Measurements from ENCODE around the gene STK26. TPM values are rescaled to one million over a fixed set of nuclear protein-coding genes. Genes with fewer than 3 reads are reported as not detected.

STK26 gene
- total and polyA plus RNA-seq, 2 donors (not counting 3 experiments of a cell fraction or from before 2014, with no cell fraction given), result 0.87 to 3.7 TPM

- FAIRE-seq, result no peak
- Histone ChIP-seq H2AFZ (ENCODE audit: low read depth, low read length) (no peak overlapping the region), H3K36me3 (ENCODE audit: control insufficient read depth in 2 of 2, extremely low read depth in 1 of 2, insufficient read depth in 2 of 2, low read length in 2 of 2) (no peaks in the 10 kb centered on the region), H3K4me3 (replicated peaks in 1 of 3; ENCODE audit: insufficient read depth in 1 of 3, low read depth in 1 of 3, low read length in 3 of 3) (no peak overlapping the region), H3K9ac (replicated peaks; ENCODE audit: extremely low read depth, insufficient read depth, low read length) (no peak overlapping the region), H4K20me1 (replicated peaks; ENCODE audit: control insufficient read depth, extremely low read depth, insufficient read depth, low read length) (no peaks in the 10 kb centered on the region), H3K27me3 (ENCODE audit: control insufficient read depth in 2 of 2, insufficient read depth in 2 of 2, low read length in 2 of 2) (no peaks in the 10 kb centered on the region), H3K4me1 (ENCODE audit: control insufficient read depth, extremely low read depth, insufficient read depth, low read length) (peaks cover 3% of the 10 kb centered on the region), H3K9me3 (replicated peaks; ENCODE audit: control insufficient read depth, insufficient read depth, low read length) (no peaks in the 10 kb centered on the region), H3K79me2 (ENCODE audit: control insufficient read depth, insufficient read depth, low read length) (no peaks in the 10 kb centered on the region), H3K4me2 (ENCODE audit: insufficient read depth, low read length) (no peak overlapping the region), H3K27ac (ENCODE audit: insufficient read depth, low read depth, low read length) (no peak overlapping the region), H3K9me1 (replicated peaks; ENCODE audit: control insufficient read depth, extremely low read depth, insufficient read depth, low read length) (no peaks in the 10 kb centered on the region)
- CTCF ChIA-PET, result interaction anchor here (1.4 to 3.3 kb wide), 2 partner anchors 9 to 14 kb away, joined by 4 to 15 read pairs; no protein-coding TSS in a partner anchor
- intact Hi-C loops (cut with micrococcal nuclease), result no loop called here
- DNase-seq (ENCODE audit: low read depth, low spot score), result no peak
- BruUV-seq (replicated peaks), result no TSS peak
- TF ChIP-seq MAX (IDR thresholded peaks at IDR 0.05; ENCODE audit: insufficient read depth, insufficient read length), result no peak
- no peak for TF ChIP-seq POLR2A (IDR thresholded peaks at IDR 0.05; ENCODE audit: low read depth, low read length)
- TF ChIP-seq CTCF (IDR thresholded peaks at IDR 0.05; ENCODE audit: extremely low read depth in 1 of 2, insufficient read depth in 1 of 2, low read depth in 1 of 2, low read length in 2 of 2), result no peak
- POLR2A ChIA-PET, result no interaction called here
- dilution Hi-C loops (cut with MboI; ENCODE audit: extremely low pct_ligation_motif_present, low sequenced_read_pairs), result no loop called here
Measured at GRCh38 chrX:132077912-132078311, 54.8 kb downstream of the STK26 start.

DNA sequence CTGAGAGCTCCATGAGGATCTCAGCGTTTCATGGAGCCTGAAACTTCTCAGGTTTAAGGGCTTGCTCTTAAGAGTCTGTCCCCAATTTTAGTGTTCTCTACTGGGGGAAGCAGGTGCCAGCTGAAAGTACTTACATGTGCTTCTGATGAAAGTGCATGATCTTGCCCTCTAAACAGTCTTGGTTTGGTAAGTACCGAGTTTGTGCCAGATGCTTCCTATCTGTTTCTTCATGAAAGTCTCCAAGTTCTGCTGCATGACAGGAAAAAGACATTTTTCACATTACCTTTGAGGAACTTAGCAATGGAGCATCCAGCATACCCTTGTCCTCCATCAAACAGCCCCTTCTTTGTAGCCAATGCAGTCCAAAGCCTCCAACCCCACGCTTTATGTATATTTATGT, 62.7 kb downstream of the STK26 start:
- no peak for TF ChIP-seq CTCF (IDR thresholded peaks at IDR 0.05; ENCODE audit: extremely low read depth in 1 of 2, insufficient read depth in 1 of 2, low read depth in 1 of 2, low read length in 2 of 2)
- no peak for TF ChIP-seq MYC (IDR thresholded peaks at IDR 0.05; ENCODE audit: low read depth, low read length)
- TF ChIP-seq MAX (IDR thresholded peaks at IDR 0.05; ENCODE audit: insufficient read depth, insufficient read length), result no peak
- no peak for TF ChIP-seq FOS (IDR thresholded peaks at IDR 0.05; ENCODE audit: borderline replicate concordance, insufficient read depth, low read length)
- no peak for TF ChIP-seq GATA2 (IDR thresholded peaks at IDR 0.05; ENCODE audit: insufficient read depth, insufficient read length, low read depth, low read length)
- no peak for TF ChIP-seq JUN (IDR thresholded peaks at IDR 0.05; ENCODE audit: borderline replicate concordance, insufficient read depth, insufficient read length, low read depth)
- TF ChIP-seq EZH2 (IDR thresholded peaks at IDR 0.05; ENCODE audit: borderline replicate concordance, low read depth, low read length, severe bottlenecking), result no peak
- no peak for TF ChIP-seq POLR2A (IDR thresholded peaks at IDR 0.05; ENCODE audit: low read depth, low read length)
- no peak for TF ChIP-seq POLR2AphosphoS5 (IDR thresholded peaks at IDR 0.05; ENCODE audit: insufficient read depth, low read depth, low read length)
- POLR2A ChIA-PET, result no interaction called here
- Histone ChIP-seq H3K9me1 (replicated peaks; ENCODE audit: control insufficient read depth, extremely low read depth, insufficient read depth, low read length) (no peaks in the 10 kb centered on the region), H3K9ac (replicated peaks; ENCODE audit: extremely low read depth, insufficient read depth, low read length) (no peak overlapping the region), H3K4me3 (replicated peaks in 1 of 3; ENCODE audit: insufficient read depth in 1 of 3, low read depth in 1 of 3, low read length in 3 of 3) (no peak overlapping the region), H3K4me1 (ENCODE audit: control insufficient read depth, extremely low read depth, insufficient read depth, low read length) (peaks cover 14% of the 10 kb centered on the region), H3K36me3 (ENCODE audit: control insufficient read depth in 2 of 2, extremely low read depth in 1 of 2, insufficient read depth in 2 of 2, low read length in 2 of 2) (no peaks in the 10 kb centered on the region), H4K20me1 (replicated peaks; ENCODE audit: control insufficient read depth, extremely low read depth, insufficient read depth, low read length) (no peaks in the 10 kb centered on the region), H3K9me3 (replicated peaks; ENCODE audit: control insufficient read depth, insufficient read depth, low read length) (no peaks in the 10 kb centered on the region), H3K4me2 (ENCODE audit: insufficient read depth, low read length) (no peak overlapping the region), H3K27me3 (ENCODE audit: control insufficient read depth in 2 of 2, insufficient read depth in 2 of 2, low read length in 2 of 2) (no peaks in the 10 kb centered on the region), H3K27ac (ENCODE audit: insufficient read depth, low read depth, low read length) (no peak overlapping the region), H3K79me2 (ENCODE audit: control insufficient read depth, insufficient read depth, low read length) (no peaks in the 10 kb centered on the region), H2AFZ (ENCODE audit: low read depth, low read length) (no peak overlapping the region)
- CTCF ChIA-PET, result interaction anchor here (1.7 kb wide), 1 partner anchor 15 kb away, joined by 9 read pairs; no protein-coding TSS in a partner anchor
- BruUV-seq (replicated peaks), result no TSS peak
- dilution Hi-C loops (cut with MboI; ENCODE audit: extremely low pct_ligation_motif_present, low sequenced_read_pairs) (no loop called here), intact Hi-C loops (cut with micrococcal nuclease) (loop anchor here (2.0 to 10.0 kb wide), 3 partner anchors 63 to 532 kb away; partner anchors contain the start of genes MBNL3 and STK26)
- FAIRE-seq (no peak), DNase-seq (ENCODE audit: low read depth, low spot score) (no peak)

All from endothelial cell of umbilical vein (primary cell).